IPS DF 4.7 (cell line): ENCODE data around the gene NOVA2.
"Not testable (repeated sequence)": the region's sequence is repeated elsewhere in the genome, so short reads cannot be mapped to it uniquely, and the experiment has no call there.

Experiments
- DNase-seq: peaks from one replicate; pipeline ENCODE4 v3.0.0-alpha.2; 2013; ENCODE audit warnings: low spot score; ENCODE audit errors: extremely low read depth

Gene NOVA2

GRCh38 chr19:45895983-45896599, 77.6 kb downstream of the NOVA2 start:
- not testable (repeated sequence) for DNase-seq

- no peak for DNase-seq
Measured at GRCh38 chr19:45895519-45895972, 78.1 kb downstream of the NOVA2 start.

DNA sequence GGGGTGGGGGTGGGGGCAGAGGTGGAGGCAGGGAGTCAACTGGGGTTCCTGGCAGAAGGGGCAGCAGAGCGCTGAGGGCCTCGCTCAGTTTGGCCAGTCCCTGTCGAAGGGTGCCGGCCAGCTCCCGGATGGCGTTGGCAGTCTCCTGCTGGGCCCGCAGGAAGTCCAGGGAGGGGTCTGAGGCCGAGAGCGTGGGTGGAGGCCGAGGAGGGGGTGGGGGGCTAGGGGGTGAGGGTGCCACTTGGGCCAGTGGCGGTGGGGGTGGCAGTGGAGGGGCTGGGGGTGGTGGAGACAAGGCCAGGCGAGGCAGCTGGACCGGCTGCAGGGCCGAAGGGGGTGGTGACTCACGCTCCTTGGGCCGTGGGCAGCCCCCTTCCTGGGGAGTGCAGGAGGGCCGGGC, 82.8 kb downstream of the NOVA2 start:
- no peak for DNase-seq

GRCh38 chr19:45889210-45889885, 84.3 kb downstream of the NOVA2 start:
- DNase-seq: no peak

GRCh38 chr19:45887200-45887710, 86.4 kb downstream of the NOVA2 start:
- no peak for DNase-seq

DNA sequence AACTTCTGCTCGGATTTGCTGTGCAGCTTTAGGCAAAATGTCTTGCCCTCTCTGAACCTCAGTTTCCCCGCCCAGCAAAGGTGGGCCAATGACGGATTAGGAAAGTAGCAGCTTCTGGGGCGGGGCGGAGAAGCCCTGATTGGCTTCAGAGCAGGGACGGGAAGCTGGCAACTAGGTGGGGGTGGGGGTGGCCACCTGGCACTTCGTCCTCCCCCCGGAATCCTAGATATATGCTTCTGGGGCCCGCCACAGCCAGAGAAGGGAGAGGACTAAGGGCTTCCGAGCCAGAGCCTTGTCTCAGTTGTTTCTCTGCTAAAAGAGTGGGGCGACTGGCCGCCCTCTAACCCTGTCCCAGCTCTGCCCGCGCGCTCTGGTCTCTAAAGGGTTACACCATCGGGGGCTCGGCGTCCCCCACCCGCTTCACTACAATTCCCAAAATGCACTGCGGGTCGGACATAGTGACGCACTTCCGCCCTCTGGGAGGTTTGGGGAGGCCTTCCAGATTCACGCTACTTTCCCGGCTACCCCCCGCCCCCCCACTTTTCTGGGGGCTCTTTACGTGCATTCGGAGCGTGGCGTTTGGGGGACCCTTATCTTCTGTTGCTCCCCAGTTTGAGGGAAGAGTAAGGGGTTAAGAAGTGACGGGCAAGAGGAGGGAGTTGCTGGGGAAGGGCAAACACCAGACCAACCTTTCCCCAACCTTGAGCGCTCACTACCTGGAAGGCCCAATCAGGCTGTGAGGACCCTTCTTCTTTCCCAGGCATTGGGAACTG, 87.1 kb downstream of the NOVA2 start:
- no peak for DNase-seq

DNA sequence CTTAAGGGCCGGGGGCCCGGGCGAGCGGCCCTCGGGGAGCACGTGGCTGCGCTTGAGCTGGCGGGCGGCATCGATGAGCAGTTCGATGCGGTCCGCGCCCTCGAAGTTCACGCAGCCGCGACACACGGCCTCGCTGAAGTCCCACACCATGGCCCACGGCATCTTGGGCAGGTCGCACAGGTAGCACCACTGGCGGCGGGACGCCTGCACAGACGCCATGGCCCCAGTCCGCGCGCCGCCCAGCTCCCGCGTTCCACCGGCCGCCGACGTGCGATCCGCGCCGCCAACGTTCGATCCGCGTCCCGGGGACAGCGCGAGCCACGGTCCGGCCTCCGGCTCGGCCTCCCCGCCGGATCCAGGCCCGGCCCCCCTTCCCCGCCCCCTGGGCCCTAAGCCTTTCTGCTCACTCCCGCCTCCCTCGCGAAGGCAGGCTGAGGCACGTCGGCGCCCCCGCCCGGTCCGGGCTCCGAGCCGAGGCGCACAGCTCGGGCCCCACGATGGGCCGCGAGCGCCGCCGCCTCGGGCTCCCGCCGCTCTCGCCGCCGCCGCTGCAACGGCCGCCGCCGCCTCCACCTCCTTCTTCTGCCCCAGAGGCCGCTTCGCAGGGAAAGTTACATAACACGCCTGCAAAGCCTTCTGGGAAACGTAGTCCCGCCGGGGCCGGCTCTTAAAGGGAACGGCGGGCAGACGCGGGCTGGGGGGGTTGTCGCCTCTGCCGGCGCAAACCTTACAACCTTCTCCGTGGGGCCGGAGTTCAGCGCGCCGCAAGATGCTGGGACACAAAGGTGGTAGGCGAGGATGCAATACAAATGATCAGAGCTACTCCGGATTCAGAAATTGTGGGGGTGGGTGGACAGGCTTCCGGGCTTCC, 87.9 kb downstream of the NOVA2 start, which contains the start of gene IRF2BP1:
Gene IRF2BP1, minus strand, starts transcription at position 586 of the 871 bp plus-strand sequence. Its CDS starts 367 bp downstream, at position 219.
- DNase-seq: no peak

DNA sequence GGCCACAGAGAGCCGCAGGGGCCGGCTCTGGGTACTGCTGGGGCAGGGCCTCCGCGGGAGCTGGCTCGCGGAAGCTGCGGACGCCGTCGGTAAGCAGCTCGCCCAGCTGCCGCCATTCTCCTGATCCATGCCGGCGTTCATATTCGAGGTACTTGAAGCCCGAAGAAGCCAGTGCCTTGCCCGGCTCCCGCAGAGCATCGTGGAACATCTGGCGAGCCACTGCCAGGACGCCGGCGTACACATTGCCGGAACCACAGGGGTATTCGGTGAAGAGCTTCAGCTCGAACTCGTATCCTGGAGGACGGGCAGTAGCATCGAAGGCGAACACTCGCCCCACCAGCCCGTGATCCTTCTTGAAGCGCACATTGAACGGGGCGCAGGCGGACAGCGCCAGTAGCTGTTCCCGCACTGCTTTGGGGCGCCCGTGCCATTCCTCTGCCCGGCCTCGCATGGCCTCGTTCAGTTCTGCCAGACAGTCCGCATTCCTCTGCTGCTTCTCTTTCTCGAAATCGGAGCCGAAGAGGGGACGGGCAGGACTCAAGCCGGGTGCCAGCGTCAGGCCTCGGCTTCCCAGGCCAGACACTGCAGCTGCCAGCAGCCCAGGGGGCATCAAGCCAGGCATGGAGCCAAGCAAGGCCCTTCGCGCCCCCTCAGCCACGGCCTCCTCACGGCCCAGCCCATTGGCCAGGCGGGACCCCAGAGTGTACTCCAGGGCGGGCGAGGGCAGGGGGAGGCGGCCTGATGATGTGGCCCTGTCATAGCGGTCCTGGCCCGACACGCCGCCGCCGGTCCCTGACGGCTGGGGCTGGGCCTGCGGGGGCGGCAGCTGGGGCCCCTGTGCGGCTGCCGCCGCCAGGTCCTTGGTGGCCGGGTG, 88.7 kb downstream of the NOVA2 start:
- no peak for DNase-seq

- DNase-seq: no peak
Measured at GRCh38 chr19:45883881-45884681, 89.6 kb downstream of the NOVA2 start.
